MM.1S (cell line): ENCODE results near the gene CFAP251.

Experiments used
- DNase-seq: peaks from one replicate; pipeline ENCODE4 v3.0.0-alpha.2; 2015
- H2AFZ ChIP-seq: fragments of 300-600 bp; sonication (generic); 2 replicates; pipeline ENCODE4 v1.6.0; 2016; ENCODE audit warnings: antibody characterized with exemption, low read length
- H3F3A ChIP-seq: fragments of 300-600 bp; sonication (generic); 2 replicates; pipeline ENCODE4 v1.6.1; 2016; ENCODE audit warnings: mild to moderate bottlenecking, antibody characterized with exemption, low read length, moderate library complexity, mixed read lengths; ENCODE audit not compliant: insufficient read depth
- H3K27ac ChIP-seq: fragments of 300-600 bp; sonication (generic); 2 replicates; pipeline ENCODE4 v1.5.1; 2016; ENCODE audit warnings: mild to moderate bottlenecking, low read length
- H3K27me3 ChIP-seq: fragments of 300-600 bp; sonication (generic); replicated peaks from 2 replicates; pipeline ENCODE4 v1.6.0; 2016; ENCODE audit warnings: low read length; ENCODE audit not compliant: insufficient read depth
- H3K36me3 ChIP-seq: fragments of 300-600 bp; sonication (generic); replicated peaks from 2 replicates; pipeline ENCODE4 v1.6.1; 2016; ENCODE audit warnings: mild to moderate bottlenecking, low read length, mixed read lengths; ENCODE audit not compliant: insufficient read depth
- H3K4me1 ChIP-seq: fragments of 300-600 bp; sonication (generic); 2 replicates; pipeline ENCODE4 v1.6.1; 2016; ENCODE audit warnings: low read length, mixed read lengths
- H3K4me2 ChIP-seq: fragments of 300-600 bp; sonication (generic); 2 replicates; pipeline ENCODE4 v1.6.0; 2016; ENCODE audit warnings: low read depth, low read length
- H3K4me3 ChIP-seq: fragments of 300-600 bp; sonication (generic); 2 replicates; pipeline ENCODE4 v1.5.1; 2016; ENCODE audit warnings: low read length, mixed read lengths
- H3K79me2 ChIP-seq: fragments of 300-600 bp; sonication (generic); 2 replicates; pipeline ENCODE4 v1.6.1; 2016; ENCODE audit warnings: mixed run types, low read length, mixed read lengths
- H3K9ac ChIP-seq: fragments of 300-600 bp; sonication (generic); 2 replicates; pipeline ENCODE4 v1.6.1; 2016; ENCODE audit warnings: low read length, mixed read lengths
- H3K9me2 ChIP-seq: fragments of 300-600 bp; sonication (generic); replicated peaks from 2 replicates; pipeline ENCODE4 v1.6.1; 2016; ENCODE audit warnings: mild to moderate bottlenecking, low read length, mixed read lengths; ENCODE audit not compliant: insufficient read depth
- H3K9me3 ChIP-seq: fragments of 300-600 bp; sonication (generic); replicated peaks from 2 replicates; pipeline ENCODE4 v1.6.1; 2016; ENCODE audit warnings: mild to moderate bottlenecking, low read length, mixed read lengths; ENCODE audit not compliant: insufficient read depth
- H4K20me1 ChIP-seq: fragments of 300-600 bp; sonication (generic); 2 replicates; pipeline ENCODE4 v1.6.1; 2016; ENCODE audit warnings: mild to moderate bottlenecking, low read length, moderate library complexity, mixed read lengths; ENCODE audit not compliant: insufficient read depth
- EZH2 ChIP-seq: fragments of 300-600 bp; sonication (generic); optimal IDR thresholded peaks from 2 replicates; pipeline ENCODE3; 2017; ENCODE audit warnings: low read depth, mild to moderate bottlenecking, antibody characterized with exemption, low read length, mixed read lengths
- EZH2phosphoT487 ChIP-seq: fragments of 300-600 bp; sonication (generic); IDR thresholded peaks from 2 replicates; pipeline ENCODE4 v1.6.1; 2018; ENCODE audit warnings: antibody characterized with exemption, low read length
- TF ChIP-seq, protein P1 (sequence below): fragments of 300-600 bp; sonication (generic); IDR thresholded peaks from 2 replicates; pipeline ENCODE4 v1.5.1; 2016; ENCODE audit warnings: antibody characterized with exemption, low read length, mixed read lengths

The CFAP251 gene

DNA sequence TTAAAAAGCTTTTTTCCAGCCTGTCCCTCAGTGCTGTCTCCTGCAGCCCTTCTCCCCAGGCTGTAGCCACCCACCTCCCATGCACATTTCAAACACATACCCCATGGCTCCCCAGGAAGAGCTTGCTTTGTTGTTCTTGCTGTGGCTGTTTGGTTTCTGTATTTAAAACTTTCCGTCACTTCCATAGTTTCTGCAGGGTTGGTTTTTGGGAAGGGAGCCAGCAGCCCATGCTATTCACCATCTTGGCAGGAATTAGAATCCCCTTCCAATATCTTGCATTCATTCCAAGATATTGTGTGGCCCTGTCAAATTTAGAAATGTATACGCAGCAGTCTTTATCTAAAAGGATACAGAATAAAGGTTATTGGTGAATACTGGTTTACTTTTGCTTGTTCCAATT lies 29.6 kb downstream of the CFAP251 start:
- no peaks in the 10 kb centered on the region for H3K79me2 ChIP-seq
- no peaks in the 10 kb centered on the region for H3K27me3 ChIP-seq
- no peaks in the 10 kb centered on the region for H3K9me3 ChIP-seq
- H3K36me3 ChIP-seq, result no peaks in the 10 kb centered on the region
- H3K9ac ChIP-seq, result no peak overlapping the region
- DNase-seq, result no peak
- H3F3A ChIP-seq, result no peaks in the 10 kb centered on the region
- H3K4me2 ChIP-seq, result no peak overlapping the region
- no peaks in the 10 kb centered on the region for H3K9me2 ChIP-seq
- no peaks in the 10 kb centered on the region for H4K20me1 ChIP-seq
- no peak overlapping the region for H2AFZ ChIP-seq
- H3K4me3 ChIP-seq, result no peak overlapping the region
- H3K4me1 ChIP-seq, result no peaks in the 10 kb centered on the region
- TF ChIP-seq, protein P1, sequence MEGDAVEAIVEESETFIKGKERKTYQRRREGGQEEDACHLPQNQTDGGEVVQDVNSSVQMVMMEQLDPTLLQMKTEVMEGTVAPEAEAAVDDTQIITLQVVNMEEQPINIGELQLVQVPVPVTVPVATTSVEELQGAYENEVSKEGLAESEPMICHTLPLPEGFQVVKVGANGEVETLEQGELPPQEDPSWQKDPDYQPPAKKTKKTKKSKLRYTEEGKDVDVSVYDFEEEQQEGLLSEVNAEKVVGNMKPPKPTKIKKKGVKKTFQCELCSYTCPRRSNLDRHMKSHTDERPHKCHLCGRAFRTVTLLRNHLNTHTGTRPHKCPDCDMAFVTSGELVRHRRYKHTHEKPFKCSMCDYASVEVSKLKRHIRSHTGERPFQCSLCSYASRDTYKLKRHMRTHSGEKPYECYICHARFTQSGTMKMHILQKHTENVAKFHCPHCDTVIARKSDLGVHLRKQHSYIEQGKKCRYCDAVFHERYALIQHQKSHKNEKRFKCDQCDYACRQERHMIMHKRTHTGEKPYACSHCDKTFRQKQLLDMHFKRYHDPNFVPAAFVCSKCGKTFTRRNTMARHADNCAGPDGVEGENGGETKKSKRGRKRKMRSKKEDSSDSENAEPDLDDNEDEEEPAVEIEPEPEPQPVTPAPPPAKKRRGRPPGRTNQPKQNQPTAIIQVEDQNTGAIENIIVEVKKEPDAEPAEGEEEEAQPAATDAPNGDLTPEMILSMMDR, result no peak
- TF ChIP-seq EZH2, result no peak
- no peak for TF ChIP-seq EZH2phosphoT487
- no peak overlapping the region for H3K27ac ChIP-seq

DNA sequence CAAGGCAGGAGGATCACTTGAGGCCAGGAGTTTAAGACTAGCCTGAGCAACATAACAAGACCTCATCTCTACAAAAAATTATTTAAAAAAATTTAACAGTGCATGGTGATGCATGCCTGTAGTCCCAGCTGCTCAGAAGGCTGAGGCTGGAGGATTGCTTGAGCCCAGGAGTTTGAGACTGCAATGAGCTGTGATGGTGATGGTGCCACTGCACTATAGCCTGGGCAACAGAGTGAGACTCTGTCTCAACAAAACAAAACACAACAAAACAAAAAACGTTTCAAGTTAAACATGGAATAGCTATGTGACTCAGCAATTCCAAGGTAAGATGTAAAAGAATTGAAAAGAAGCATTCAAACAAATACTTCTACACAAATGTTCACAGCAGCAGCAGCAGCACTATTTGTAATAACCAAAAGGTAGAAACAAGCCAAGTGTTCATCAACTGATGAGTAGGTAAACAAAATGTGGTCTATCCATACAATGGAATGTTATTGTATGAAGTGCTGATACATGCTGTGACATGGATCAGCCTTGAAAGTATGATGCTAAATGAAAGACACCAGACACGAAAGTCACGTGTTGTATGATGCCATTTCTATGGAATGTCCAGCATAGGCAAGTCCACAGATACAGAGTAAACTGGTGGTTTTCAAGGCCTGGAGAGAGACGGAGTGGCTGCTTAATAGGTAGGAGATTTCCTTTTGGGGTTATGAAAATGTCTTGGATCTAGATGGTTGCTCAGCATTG lies 31.4 kb downstream of the CFAP251 start:
- H3K4me3 ChIP-seq, result no peak overlapping the region
- H3K9me2 ChIP-seq, result no peaks in the 10 kb centered on the region
- no peaks in the 10 kb centered on the region for H3K79me2 ChIP-seq
- H3K27ac ChIP-seq, result no peak overlapping the region
- no peaks in the 10 kb centered on the region for H3K27me3 ChIP-seq
- no peak overlapping the region for H3K9ac ChIP-seq
- H4K20me1 ChIP-seq, result no peaks in the 10 kb centered on the region
- H3K36me3 ChIP-seq, result no peaks in the 10 kb centered on the region
- no peaks in the 10 kb centered on the region for H3K4me1 ChIP-seq
- H3F3A ChIP-seq, result no peaks in the 10 kb centered on the region
- TF ChIP-seq EZH2phosphoT487, result no peak
- TF ChIP-seq, protein P1, result no peak
- no peak for TF ChIP-seq EZH2
- no peak overlapping the region for H3K4me2 ChIP-seq
- H2AFZ ChIP-seq, result no peak overlapping the region
- H3K9me3 ChIP-seq, result no peaks in the 10 kb centered on the region
- no peak for DNase-seq

DNA sequence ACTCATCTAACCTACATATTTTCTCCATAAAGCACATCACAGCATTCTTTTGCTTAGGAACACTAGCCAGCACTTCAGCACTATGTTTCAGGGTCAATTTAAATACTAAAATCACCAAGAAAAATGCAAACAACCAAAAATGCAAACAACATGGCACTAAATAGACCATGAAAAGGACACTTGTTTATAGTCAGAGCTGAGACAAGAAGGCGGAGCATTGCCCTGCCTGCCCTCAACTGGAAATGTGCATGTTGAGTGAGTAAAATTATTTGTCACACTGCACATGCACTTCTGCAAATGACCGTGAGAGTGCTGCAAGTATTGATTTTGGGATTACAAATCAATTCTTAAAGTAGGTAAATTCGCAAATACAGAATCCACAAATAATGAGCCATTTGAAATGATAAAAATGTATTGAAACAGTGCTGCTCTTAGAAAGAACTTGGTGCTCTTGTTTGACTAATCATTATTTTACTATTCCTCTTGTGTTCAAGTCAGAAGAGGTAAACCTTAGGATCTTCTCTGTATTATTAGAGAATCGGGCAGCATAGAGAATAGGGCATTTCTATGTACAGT lies 34.8 kb downstream of the CFAP251 start:
- Histone ChIP-seq H3K36me3 (no peaks in the 10 kb centered on the region), H3K27me3 (no peaks in the 10 kb centered on the region), H3K9ac (no peak overlapping the region), H3K4me3 (no peak overlapping the region), H3K4me2 (no peak overlapping the region), H3F3A (no peaks in the 10 kb centered on the region), H3K79me2 (no peaks in the 10 kb centered on the region), H3K4me1 (no peaks in the 10 kb centered on the region), H3K9me3 (no peaks in the 10 kb centered on the region), H2AFZ (no peak overlapping the region), H4K20me1 (no peaks in the 10 kb centered on the region), H3K27ac (no peak overlapping the region), H3K9me2 (no peaks in the 10 kb centered on the region)
- TF ChIP-seq EZH2phosphoT487 (no peak), EZH2 (no peak)
- TF ChIP-seq, protein P1, result no peak
- DNase-seq, result no peak
